SU-DHL-6 (cell line): ENCODE data around the gene SCGB1C2.

ENCODE experiments used
- H2AFZ ChIP-seq: fragments of 200-600 bp; sonication (generic); 2 replicates; pipeline ENCODE4 v1.6.1; 2014; ENCODE audit warnings: low read depth, mild to moderate bottlenecking, moderate library complexity, mixed read lengths, antibody characterized with exemption, low read length; ENCODE audit not compliant: severe bottlenecking
- H3F3A ChIP-seq: fragments of 200-600 bp; shearing (Covaris generic); 2 replicates; pipeline ENCODE4 v1.6.0; 2016; ENCODE audit warnings: antibody characterized with exemption, mild to moderate bottlenecking; ENCODE audit not compliant: insufficient read depth
- H3K27ac ChIP-seq: fragments of 200-600 bp; sonication (generic); 2 replicates; pipeline ENCODE4 v1.5.1; 2016; ENCODE audit warnings: low read depth, mild to moderate bottlenecking, low read length, moderate library complexity, mixed read lengths
- H3K27me3 ChIP-seq: fragments of 200-600 bp; sonication (generic), shearing (Covaris generic); 2 replicates; pipeline ENCODE4 v1.6.0; 2014; ENCODE audit warnings: mild to moderate bottlenecking, low read length
- H3K36me3 ChIP-seq: fragments of 200-600 bp; sonication (generic); 2 replicates; pipeline ENCODE4 v1.6.1; 2014; ENCODE audit warnings: mild to moderate bottlenecking, low read length, mixed read lengths
- H3K4me2 ChIP-seq: fragments of 300-600, 200-600 bp; shearing (Covaris generic), sonication (generic); 2 replicates; pipeline ENCODE4 v1.6.0; 2014; ENCODE audit warnings: low read length, low read depth, mild to moderate bottlenecking; ENCODE audit not compliant: poor library complexity, severe bottlenecking
- H3K4me3 ChIP-seq: fragments of 200-600 bp; sonication (generic); 2 replicates; pipeline ENCODE4 v1.5.1; 2014; ENCODE audit warnings: antibody characterized with exemption, low read length, mild to moderate bottlenecking, mixed read lengths; ENCODE audit not compliant: insufficient read depth, poor library complexity, severe bottlenecking
- H3K79me2 ChIP-seq: fragments of 200-600 bp; sonication (generic); 2 replicates; pipeline ENCODE4 v1.6.1; 2014; ENCODE audit warnings: mild to moderate bottlenecking, low read length, moderate library complexity; ENCODE audit not compliant: insufficient read depth
- H3K9ac ChIP-seq: fragments of 200-600 bp; sonication (generic); 2 replicates; pipeline ENCODE4 v1.7.0; 2014; ENCODE audit warnings: mild to moderate bottlenecking, low read length
- H3K9me2 ChIP-seq: fragments of 200-600 bp; sonication (generic); replicated peaks from 2 replicates; pipeline ENCODE4 v1.6.1; 2014; ENCODE audit warnings: low read length; ENCODE audit not compliant: insufficient read depth
- H3K9me3 ChIP-seq: fragments of 200-600 bp; sonication (generic); 2 replicates; pipeline ENCODE4 v1.6.1; 2014; ENCODE audit warnings: low read length, mixed read lengths; ENCODE audit not compliant: insufficient read depth
- H4K20me1 ChIP-seq: fragments of 200-600 bp; sonication (generic); 2 replicates; pipeline ENCODE4 v1.6.1; 2014; ENCODE audit warnings: low read depth, mild to moderate bottlenecking, antibody characterized with exemption, low read length, moderate library complexity, mixed read lengths
- CTCF ChIP-seq: fragments of 200-600 bp; sonication (generic); IDR thresholded peaks from one replicate; pipeline ENCODE4 v1.5.1; 2017; ENCODE audit warnings: antibody characterized with exemption, mild to moderate bottlenecking, low read length, moderate library complexity; ENCODE audit not compliant: insufficient read depth, poor library complexity, severe bottlenecking
- EZH2phosphoT487 ChIP-seq: fragments of 200-600 bp; sonication (generic), shearing (Covaris generic); conservative IDR thresholded peaks from 2 replicates; pipeline ENCODE4 v1.6.1; 2018; ENCODE audit warnings: mild to moderate bottlenecking, antibody characterized with exemption, low read length, moderate library complexity, mixed read lengths

The SCGB1C2 gene

GRCh38 chr17:179066-179432, 41.7 kb downstream of the SCGB1C2 start:
- no peak for TF ChIP-seq EZH2phosphoT487
- no peak for TF ChIP-seq CTCF

GRCh38 chr17:179781-180380, 42.5 kb downstream of the SCGB1C2 start:
- Histone ChIP-seq H3K27ac (no peak overlapping the region), H3K79me2 (no peaks in the 10 kb centered on the region), H3K9me3 (no peaks in the 10 kb centered on the region), H4K20me1 (no peaks in the 10 kb centered on the region), H2AFZ (no peak overlapping the region), H3F3A (no peaks in the 10 kb centered on the region), H3K27me3 (no peaks in the 10 kb centered on the region), H3K36me3 (no peaks in the 10 kb centered on the region), H3K4me2 (no peak overlapping the region), H3K4me3 (no peak overlapping the region), H3K9ac (no peak overlapping the region), H3K9me2 (no peaks in the 10 kb centered on the region)
- TF ChIP-seq CTCF (no peak), EZH2phosphoT487 (no peak)

More at GRCh38 chr17:179066-179432, 41.7 kb downstream of the SCGB1C2 start:
- Histone ChIP-seq H4K20me1 (no peaks in the 10 kb centered on the region), H3K9me3 (no peaks in the 10 kb centered on the region), H3K9ac (no peak overlapping the region), H3K4me2 (no peak overlapping the region), H3K27me3 (no peaks in the 10 kb centered on the region), H2AFZ (no peak overlapping the region), H3K36me3 (no peaks in the 10 kb centered on the region), H3K79me2 (no peaks in the 10 kb centered on the region), H3K4me3 (no peak overlapping the region), H3K27ac (no peak overlapping the region), H3K9me2 (no peaks in the 10 kb centered on the region), H3F3A (no peaks in the 10 kb centered on the region)

GRCh38 chr17:180381-181244, 43.2 kb downstream of the SCGB1C2 start:
- no peaks in the 10 kb centered on the region for H3K9me3 ChIP-seq
- no peaks in the 10 kb centered on the region for H4K20me1 ChIP-seq
- H3K9ac ChIP-seq: no peak overlapping the region
- H2AFZ ChIP-seq: no peak overlapping the region
- no peak overlapping the region for H3K27ac ChIP-seq
- no peak for TF ChIP-seq CTCF
- TF ChIP-seq EZH2phosphoT487: no peak
- no peaks in the 10 kb centered on the region for H3K36me3 ChIP-seq
- no peaks in the 10 kb centered on the region for H3K9me2 ChIP-seq
- H3F3A ChIP-seq: no peaks in the 10 kb centered on the region
- H3K4me3 ChIP-seq: no peak overlapping the region
- H3K4me2 ChIP-seq: no peak overlapping the region
- H3K27me3 ChIP-seq: no peaks in the 10 kb centered on the region
- no peaks in the 10 kb centered on the region for H3K79me2 ChIP-seq
